ENCODE results near the gene NUMB.

NUMB gene

GRCh38 chr14:73236157-73236556 lies 222.2 kb downstream of the NUMB start:
- no peak for DNase-seq (ENCODE audit: low read depth)
- H3K4me3 ChIP-seq (ENCODE audit: low read depth, low read length): no peak overlapping the region
- TF ChIP-seq CTCF (conservative IDR thresholded peaks at IDR 0.05; ENCODE audit: low read depth, low read length): no peak

- peak; percentile 13 for TF ChIP-seq CTCF (conservative IDR thresholded peaks at IDR 0.05; ENCODE audit: low read depth, low read length)
- peak overlapping the region; percentile 1 for H3K4me3 ChIP-seq (ENCODE audit: low read depth, low read length)
- DNase-seq (ENCODE audit: low read depth): peak; percentile 81
These were observed 222.7 kb downstream of the NUMB start for GRCh38 chr14:73235531-73236155.

GRCh38 chr14:73234586-73235394 lies 223.6 kb downstream of the NUMB start:
- no peak for TF ChIP-seq CTCF (conservative IDR thresholded peaks at IDR 0.05; ENCODE audit: low read depth, low read length)
- DNase-seq (ENCODE audit: low read depth): no peak
- H3K4me3 ChIP-seq (ENCODE audit: low read depth, low read length): no peak overlapping the region

GRCh38 chr14:73234029-73234428 lies 224.3 kb downstream of the NUMB start:
- TF ChIP-seq CTCF (conservative IDR thresholded peaks at IDR 0.05; ENCODE audit: low read depth, low read length): no peak
- DNase-seq (ENCODE audit: low read depth): no peak
- no peak overlapping the region for H3K4me3 ChIP-seq (ENCODE audit: low read depth, low read length)

GRCh38 chr14:73233564-73233963 lies 224.8 kb downstream of the NUMB start:
- no peak for TF ChIP-seq CTCF (conservative IDR thresholded peaks at IDR 0.05; ENCODE audit: low read depth, low read length)
- DNase-seq (ENCODE audit: low read depth): no peak
- no peak overlapping the region for H3K4me3 ChIP-seq (ENCODE audit: low read depth, low read length)

GRCh38 chr14:73232984-73233383 lies 225.4 kb downstream of the NUMB start:
- TF ChIP-seq CTCF (conservative IDR thresholded peaks at IDR 0.05; ENCODE audit: low read depth, low read length): peak; percentile 26
- no peak for DNase-seq (ENCODE audit: low read depth)
- H3K4me3 ChIP-seq (ENCODE audit: low read depth, low read length): no peak overlapping the region
